ENCODE results near the gene RPLP1. TPM values are rescaled to one million over a fixed set of nuclear protein-coding genes. Genes with fewer than 3 reads are reported as not detected.

The RPLP1 gene
- total and polyA plus RNA-seq, 9 of the 15 experiments (the other 6 are each of a cell fraction or from before 2014, with no cell fraction given), result 76.3 to 3,053 (median 847) TPM

GRCh38 chr15:69459066-69459465 is 6.4 kb downstream of the RPLP1 start:
- H3K4me2 ChIP-seq (ENCODE audit: insufficient read depth, low read length), result no peak overlapping the region

GRCh38 chr15:69460481-69460880 is 7.9 kb downstream of the RPLP1 start:
- no peak for DNase-seq (ENCODE audit: extremely low read depth in 1 of 4, low spot score in 3 of 4)
- peaks cover 14% of the 10 kb centered on the region for H4K20me1 ChIP-seq (replicated peaks; ENCODE audit: control insufficient read depth, insufficient read depth, low read length)
- H3K36me3 ChIP-seq (ENCODE audit: control insufficient read depth, insufficient read depth, low read length), result peaks cover 20% of the 10 kb centered on the region
- ATAC-seq, result no peak
- no peak overlapping the region for H2AFZ ChIP-seq (ENCODE audit: low read depth, low read length)
- no peaks in the 10 kb centered on the region for H3K27me3 ChIP-seq (ENCODE audit: control insufficient read depth in 2 of 2, insufficient read depth in 2 of 2, low read length in 2 of 2)
- WGBS (ENCODE audit: insufficient coverage, low coverage, missing lambda C conversion rate), result 0% methylated on average over 1 of the region's 1 CpG
- H3K4me2 ChIP-seq (ENCODE audit: insufficient read depth, low read length), result no peak overlapping the region
- no peak overlapping the region for H3K4me3 ChIP-seq
- in situ Hi-C loops (cut with MboI) (no loop called here), intact Hi-C loops (cut with micrococcal nuclease) (loop anchor here (10.0 kb wide), 1 partner anchor 296 kb away; the partner anchor contains the start of gene GLCE)
- TF ChIP-seq MAZ (CRISPR knock-in tag; conservative IDR thresholded peaks at IDR 0.05 in 1 of 2, IDR thresholded peaks at IDR 0.05 in 1 of 2) (no peak), NFXL1 (CRISPR knock-in tag; IDR thresholded peaks at IDR 0.05) (no peak), CEBPB (tag; IDR thresholded peaks at IDR 0.05) (no peak), STAG1 (CRISPR knock-in tag; IDR thresholded peaks at IDR 0.05; ENCODE audit: borderline replicate concordance) (no peak), CGGBP1 (CRISPR knock-in tag; IDR thresholded peaks at IDR 0.05) (no peak), MAFG (tag; conservative IDR thresholded peaks at IDR 0.05) (no peak), TCF3 (CRISPR knock-in tag; IDR thresholded peaks at IDR 0.05) (no peak), RBFOX2 (IDR thresholded peaks at IDR 0.05; ENCODE audit: low read depth, low read length) (no peak), CBFA2T2 (conservative IDR thresholded peaks at IDR 0.05) (no peak), ARNT (IDR thresholded peaks at IDR 0.05) (no peak), TARDBP (IDR thresholded peaks at IDR 0.05) (no peak)
- no peak overlapping the region for H3K27ac ChIP-seq (ENCODE audit: extremely low read depth, low read depth, low read length)
- no peak overlapping the region for H3K9ac ChIP-seq (ENCODE audit: insufficient read depth in 1 of 2, low read depth in 2 of 2, low read length in 2 of 2)
- CTCF ChIA-PET (ENCODE audit: low intra/inter-chr PET ratio), result no interaction called here
- no peak for FAIRE-seq
- POLR2A ChIA-PET, result interaction anchor here (0.6 to 3.8 kb wide), 2 partner anchors 8 to 892 kb away, joined by 3 to 127 read pairs; partner anchors contain the start of gene RPLP1
- peaks cover 18% of the 10 kb centered on the region for H3K79me2 ChIP-seq (ENCODE audit: control insufficient read depth, insufficient read depth, low read length)
- no peaks in the 10 kb centered on the region for H3K9me1 ChIP-seq (ENCODE audit: control insufficient read depth, insufficient read depth, low read length)
- H3K9me3 ChIP-seq (replicated peaks; ENCODE audit: control insufficient read depth, insufficient read depth, low read depth, low read length), result no peaks in the 10 kb centered on the region
- peaks cover 19 to 24% of the 10 kb centered on the region in 2 experiments; a peak in 4 of 5 replicates for H3K4me1 ChIP-seq (replicated peaks in 1 of 2; ENCODE audit: control insufficient read depth in 2 of 2, insufficient read depth in 2 of 2, low read length in 2 of 2)
- BruUV-seq (replicated peaks), result no TSS peak

More at GRCh38 chr15:69459066-69459465, 6.4 kb downstream of the RPLP1 start:
- DNase-seq (ENCODE audit: extremely low read depth in 1 of 4, low spot score in 3 of 4), result no peak
- Histone ChIP-seq H3K36me3 (ENCODE audit: control insufficient read depth, insufficient read depth, low read length) (peaks cover 35% of the 10 kb centered on the region), H3K27me3 (ENCODE audit: control insufficient read depth in 2 of 2, insufficient read depth in 2 of 2, low read length in 2 of 2) (no peaks in the 10 kb centered on the region), H3K9me1 (ENCODE audit: control insufficient read depth, insufficient read depth, low read length) (peaks cover 5% of the 10 kb centered on the region), H3K27ac (ENCODE audit: extremely low read depth, low read depth, low read length) (no peak overlapping the region), H3K4me3 (no peak overlapping the region), H4K20me1 (replicated peaks; ENCODE audit: control insufficient read depth, insufficient read depth, low read length) (peaks cover 27% of the 10 kb centered on the region), H3K4me1 (replicated peaks in 1 of 2; ENCODE audit: control insufficient read depth in 2 of 2, insufficient read depth in 2 of 2, low read length in 2 of 2) (peaks cover 24 to 28% of the 10 kb centered on the region in 2 experiments; a peak in 4 of 5 replicates), H3K79me2 (ENCODE audit: control insufficient read depth, insufficient read depth, low read length) (peaks cover 32% of the 10 kb centered on the region), H3K9ac (ENCODE audit: insufficient read depth in 1 of 2, low read depth in 2 of 2, low read length in 2 of 2) (no peak overlapping the region), H3K9me3 (replicated peaks; ENCODE audit: control insufficient read depth, insufficient read depth, low read depth, low read length) (no peaks in the 10 kb centered on the region), H2AFZ (ENCODE audit: low read depth, low read length) (no peak overlapping the region)
- intact Hi-C loops (cut with micrococcal nuclease), result no loop called here
- in situ Hi-C loops (cut with MboI), result no loop called here
- BruUV-seq (replicated peaks), result no TSS peak
- TF ChIP-seq ZNF133 (CRISPR knock-in tag; IDR thresholded peaks at IDR 0.05) (no peak), ZC3H8 (IDR thresholded peaks at IDR 0.05) (no peak), PTRF (tag; IDR thresholded peaks at IDR 0.05) (no peak), IRF1 (CRISPR knock-in tag; IDR thresholded peaks at IDR 0.05; ENCODE audit: borderline replicate concordance) (no peak)
- no peak for ATAC-seq
- POLR2A ChIA-PET, result interaction anchor here (0.6 kb wide), 1 partner anchor 1021 kb away, joined by 3 read pairs; no protein-coding TSS in a partner anchor
- CTCF ChIA-PET (ENCODE audit: low intra/inter-chr PET ratio), result no interaction called here
- no peak for FAIRE-seq
- 43% methylated on average over 2 of the region's 2 CpGs for WGBS (ENCODE audit: insufficient coverage, low coverage, missing lambda C conversion rate)

Data from K562 (cell line).